T-helper 1 cell (primary cell): ENCODE data around the gene EPN1.
A peak's percentile ranks its signal among the peaks of the same experiment; 100 is the strongest.

ENCODE experiments used
- DNase-seq, 5 donors: peaks; one replicate each; pipeline ENCODE4 v3.0.0-alpha.2; 2012 to 2020

Gene EPN1

DNA sequence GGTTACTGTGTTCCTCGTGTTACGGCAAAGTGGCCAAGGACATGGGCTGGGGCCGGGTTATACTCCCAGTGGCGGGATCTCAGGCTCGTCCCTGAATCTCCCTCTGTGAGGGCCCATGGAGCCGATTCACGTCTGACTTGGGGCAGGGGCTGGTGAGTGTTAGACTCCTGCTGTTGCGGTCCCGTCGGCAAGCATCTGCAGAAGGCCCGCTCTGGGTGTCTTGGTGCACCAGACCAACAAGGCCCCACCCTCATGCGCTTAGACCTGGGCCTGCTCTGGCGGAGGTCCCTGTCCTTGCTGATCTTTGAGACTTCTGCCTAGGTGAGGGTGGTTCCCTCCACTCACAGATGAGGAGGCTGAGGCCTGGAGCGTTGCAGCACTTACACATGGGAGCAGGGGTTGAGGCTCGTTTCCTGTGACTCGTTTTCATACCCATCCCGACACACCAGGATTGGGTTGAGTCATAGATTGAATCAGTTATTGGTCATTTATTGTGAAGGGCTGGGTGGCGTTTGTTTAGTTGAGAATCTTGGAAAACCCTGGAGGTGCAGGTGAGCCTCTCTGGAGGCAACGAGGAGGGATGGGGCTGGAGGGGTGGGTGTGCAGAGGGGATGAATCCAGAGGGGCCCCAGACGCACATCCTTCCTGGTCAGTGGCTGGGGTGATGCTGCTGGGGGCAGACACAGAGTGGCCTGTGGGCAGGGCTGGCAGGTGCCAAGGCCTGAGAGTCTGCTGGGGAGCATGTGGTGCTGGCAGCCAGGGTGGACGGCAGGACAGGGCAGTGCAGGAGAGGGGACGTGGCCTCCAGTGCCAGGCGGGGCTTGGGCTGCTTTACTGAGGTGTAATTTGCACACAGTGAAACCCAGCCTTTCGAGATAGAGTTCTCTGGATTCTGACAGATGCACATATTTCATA lies 4.6 kb downstream of the EPN1 start:
- peak in 1 of 5 donors; percentile 23 for DNase-seq

DNA sequence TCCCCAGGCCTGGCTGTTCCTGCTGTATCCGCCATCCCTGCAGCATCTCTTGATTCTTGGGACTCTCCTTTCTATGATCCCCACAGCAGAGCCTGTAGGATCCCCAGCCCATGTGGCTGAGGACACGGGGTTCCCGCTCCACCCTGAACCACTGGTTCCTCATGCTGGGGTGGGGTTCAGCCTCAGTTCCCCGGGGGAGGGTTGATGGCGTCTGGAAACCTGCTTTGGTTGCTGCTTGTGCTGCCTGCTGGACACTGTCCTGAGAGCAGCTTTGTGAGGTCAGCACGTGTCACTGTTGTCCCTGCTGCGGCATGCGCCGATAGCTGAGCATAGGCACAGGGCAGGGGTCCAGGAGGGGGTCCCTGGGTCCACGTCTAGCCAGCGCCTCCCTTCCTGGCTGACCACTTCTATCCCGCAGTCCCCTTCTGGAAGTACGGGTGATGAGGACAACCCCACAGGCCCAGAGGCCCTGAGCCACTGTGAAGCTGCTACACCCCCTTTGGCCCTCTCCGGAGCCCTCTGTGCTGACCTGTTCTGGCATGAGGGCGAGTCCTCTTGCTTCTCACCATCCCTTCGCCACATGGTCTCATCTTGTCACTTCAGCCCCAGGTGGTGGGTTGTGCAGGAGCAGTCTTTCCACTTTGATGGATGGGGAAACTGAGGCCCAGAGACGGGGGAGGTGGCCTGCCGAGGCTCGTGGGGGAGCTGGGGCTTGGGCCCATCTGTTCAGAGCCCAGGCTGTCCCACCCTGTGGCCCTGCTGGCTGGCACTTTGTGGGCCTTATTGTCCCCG lies 5.5 kb downstream of the EPN1 start:
- DNase-seq, result no peak

DNA sequence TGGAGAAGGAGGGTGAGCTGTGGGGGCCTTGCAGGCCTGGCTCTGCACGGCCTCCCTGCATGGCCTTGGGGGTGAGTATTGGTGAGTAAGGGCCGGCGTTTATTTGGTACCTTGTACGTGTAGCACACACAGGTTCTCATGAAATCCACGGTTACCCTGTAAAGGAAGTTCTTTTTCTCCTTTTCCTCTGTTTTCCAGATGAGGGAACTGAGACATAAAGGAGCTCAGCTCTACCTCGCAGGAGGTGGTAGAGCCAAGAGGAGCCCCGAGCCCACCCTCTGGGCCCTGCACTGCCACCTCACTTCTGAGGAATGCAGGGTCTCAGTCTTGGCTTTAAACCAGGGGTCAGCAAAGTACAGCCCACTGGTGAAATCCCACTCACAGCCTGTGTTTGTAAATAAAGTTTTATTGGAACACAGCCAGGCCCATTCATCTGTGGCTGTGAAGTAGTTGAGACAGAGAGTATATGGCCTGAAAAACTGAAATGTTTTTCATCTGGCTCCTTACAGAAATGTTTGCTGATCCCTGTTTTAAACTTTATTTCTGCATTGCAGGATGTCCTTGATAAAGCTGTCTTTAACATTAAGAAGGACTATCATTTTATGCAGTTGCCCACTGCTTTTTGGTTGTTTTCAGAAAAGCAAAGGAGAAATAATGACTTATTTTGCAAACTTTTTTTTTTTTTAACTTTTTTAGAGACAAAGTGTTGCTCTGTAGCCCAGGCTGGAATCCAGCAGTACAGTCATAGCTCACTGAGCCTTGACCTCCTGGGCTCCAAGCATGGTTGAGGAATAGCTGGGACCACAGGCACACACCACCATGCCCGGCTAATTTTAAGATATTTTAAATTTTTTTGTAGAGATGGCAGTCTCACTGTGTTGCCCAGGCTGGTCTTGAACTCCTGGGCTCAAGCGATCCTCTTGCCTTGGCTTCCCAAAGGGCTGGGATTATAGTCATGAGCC lies 6.4 kb downstream of the EPN1 start:
- DNase-seq, result no peak

DNA sequence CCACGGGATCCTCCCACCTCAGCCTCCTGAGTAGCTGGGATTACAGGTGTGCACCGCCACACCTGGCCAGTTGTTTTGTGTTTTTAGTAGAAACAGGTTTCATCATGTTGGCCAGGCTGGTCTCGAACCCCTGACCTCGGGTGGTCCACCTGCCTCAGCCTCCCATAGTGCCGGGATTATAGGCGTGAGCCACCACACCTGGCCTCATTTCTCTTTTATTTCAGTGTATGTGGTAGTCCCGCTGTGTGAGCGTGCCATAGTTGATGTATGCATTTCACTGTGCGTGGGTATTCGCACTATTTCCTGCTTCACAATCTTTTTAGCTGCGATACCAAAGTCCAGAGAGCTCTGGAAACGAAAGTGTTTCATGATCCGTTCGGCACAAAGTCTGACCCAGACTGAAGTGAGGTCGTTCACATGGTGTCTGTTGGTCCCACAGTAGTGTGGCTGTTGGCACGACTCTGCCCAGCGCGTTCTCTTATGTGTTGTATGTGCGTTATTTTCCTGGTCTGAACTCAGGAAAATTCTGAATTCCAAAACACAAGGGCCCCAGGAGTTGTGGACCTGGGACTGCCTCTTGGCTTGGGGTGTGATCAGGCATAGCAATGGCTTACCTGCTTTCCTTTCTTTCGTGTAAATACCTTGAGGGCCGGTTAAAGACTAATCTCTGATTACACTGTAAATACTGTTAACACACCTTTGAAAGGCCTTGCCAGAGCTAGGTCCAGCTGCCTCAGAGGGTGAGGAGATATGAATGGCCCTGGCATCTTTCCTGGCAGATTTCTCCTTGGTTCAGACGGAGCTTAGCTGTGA lies 8.6 kb downstream of the EPN1 start:
- no peak for DNase-seq

DNA sequence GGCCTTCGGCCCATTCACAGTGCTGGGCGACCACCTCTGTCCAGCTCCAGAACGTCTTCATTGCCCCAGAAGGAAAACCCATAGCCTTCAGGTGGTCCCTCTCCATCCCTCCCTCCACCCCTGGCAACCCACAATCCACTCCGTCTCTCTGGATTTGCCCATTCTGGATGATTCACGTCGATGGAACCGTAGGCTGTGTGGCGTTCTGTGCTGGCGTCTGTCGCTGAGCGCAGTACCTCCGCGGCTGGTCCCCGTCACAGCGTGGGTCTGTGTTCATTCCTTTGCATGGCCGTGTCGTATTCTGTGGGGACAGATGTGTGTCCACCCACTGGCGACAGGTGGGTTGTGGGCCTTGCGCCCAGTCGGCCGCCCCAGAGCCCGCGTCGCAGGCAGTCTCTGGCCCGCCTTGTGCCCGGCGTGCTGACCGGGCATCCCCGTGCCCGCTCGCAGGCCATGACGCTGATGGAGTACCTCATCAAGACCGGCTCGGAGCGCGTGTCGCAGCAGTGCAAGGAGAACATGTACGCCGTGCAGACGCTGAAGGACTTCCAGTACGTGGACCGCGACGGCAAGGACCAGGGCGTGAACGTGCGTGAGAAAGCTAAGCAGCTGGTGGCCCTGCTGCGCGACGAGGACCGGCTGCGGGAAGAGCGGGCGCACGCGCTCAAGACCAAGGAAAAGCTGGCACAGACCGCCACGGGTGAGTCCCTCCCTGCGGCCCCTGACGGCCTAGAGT lies 10.1 kb downstream of the EPN1 start:
- DNase-seq, result no peak

DNA sequence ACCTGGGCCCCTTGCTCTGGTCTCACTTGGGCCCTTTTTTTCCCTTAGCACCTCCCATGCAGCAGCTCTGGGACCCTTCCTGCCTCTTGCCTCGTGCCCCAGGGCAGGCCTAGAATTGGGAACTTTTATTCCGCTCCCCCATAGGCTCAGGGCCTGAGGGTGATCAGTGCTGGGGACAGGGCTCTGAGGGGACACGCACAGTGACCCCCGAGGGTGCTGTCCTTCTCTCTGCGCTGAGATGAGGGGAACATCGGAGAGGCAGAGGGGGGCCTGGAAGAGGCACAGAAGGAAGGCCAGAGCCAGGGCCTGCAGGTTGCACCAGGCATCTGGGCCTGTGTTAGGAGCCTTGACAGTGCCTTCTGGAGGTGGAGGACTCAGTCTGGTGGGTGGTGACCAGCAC lies 10.8 kb downstream of the EPN1 start:
- no peak for DNase-seq

DNA sequence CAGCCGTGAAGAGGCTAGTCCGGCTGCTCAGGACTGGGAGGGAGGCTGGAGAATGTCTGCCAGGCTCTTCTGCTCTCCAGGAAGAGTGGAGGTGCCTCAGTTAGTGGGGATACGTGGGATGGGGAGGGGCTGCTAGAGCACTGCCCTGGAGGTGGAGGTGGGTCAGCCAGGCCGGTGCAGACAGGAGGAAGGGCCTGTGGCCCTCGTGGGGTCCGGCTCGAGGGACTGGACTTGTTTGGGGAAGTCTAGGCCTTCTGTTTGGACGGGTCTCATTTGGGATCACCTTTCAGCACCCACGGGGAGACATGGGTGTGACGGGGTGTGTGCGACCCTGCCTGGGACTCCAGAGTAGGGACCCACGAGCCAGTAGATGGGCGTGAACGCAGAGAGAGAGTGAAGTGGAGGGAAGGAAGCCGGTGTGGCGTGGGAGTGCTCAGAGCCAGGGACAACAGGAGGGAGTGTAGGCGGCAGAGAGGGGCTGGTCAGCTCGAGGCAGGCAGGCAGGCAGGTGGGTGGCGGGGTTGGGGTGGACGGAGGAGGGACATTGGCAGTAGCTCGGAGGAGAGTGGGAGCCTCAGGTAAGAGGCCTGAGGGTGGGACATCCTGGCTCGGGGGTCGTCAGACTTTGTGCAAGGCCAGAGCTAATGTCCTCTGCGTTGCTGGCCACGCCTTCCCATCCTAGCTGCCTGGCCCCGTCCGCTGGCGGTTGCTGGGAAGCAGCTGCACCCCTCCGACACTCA lies 11.5 kb downstream of the EPN1 start:
- DNase-seq, result no peak

DNA sequence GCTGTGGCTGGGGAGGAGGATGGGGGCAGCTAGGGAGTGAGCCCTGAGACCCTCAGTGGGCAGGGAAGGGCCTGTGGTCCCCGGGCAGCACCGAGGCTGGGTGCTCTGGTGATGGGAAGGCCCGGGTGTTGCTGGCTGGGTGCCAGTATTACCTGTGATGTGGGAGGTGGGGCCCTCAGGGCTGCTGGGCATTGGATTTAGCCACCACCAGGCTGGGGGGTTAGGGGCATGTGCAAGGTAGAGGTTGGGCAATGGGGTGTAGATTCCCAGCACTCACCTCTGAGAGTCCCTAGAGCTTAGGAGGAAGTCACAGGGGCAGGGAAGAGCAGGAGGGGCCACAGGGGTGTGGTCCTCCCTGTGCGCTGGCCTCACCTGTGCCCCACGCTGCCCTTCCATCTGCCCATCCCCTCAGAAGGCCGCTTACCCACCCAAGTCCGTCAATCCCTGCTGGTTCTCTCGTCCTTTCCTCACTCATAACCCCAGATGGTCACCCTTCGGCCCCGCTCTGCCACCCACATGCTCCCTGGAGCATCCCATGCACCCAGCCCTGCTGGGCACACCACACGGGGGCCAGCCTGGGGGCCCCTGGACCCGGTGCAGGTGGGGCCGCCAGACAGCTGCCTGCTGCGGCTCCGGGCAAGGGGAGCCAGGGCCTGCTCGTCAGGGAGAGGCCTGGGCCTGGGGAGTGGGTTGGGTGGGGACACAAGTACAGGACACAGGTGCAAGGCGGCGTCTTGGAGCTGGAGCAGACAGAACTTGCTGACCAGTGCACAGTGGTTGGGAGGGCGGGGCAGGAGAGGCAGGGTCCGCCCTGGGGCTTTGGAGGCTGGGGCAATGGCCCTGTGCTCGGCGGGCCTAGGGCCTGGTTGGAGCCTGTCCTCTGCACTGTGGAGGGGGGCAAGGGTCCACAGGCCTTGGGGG lies 12.5 kb downstream of the EPN1 start:
- no peak for DNase-seq

DNA sequence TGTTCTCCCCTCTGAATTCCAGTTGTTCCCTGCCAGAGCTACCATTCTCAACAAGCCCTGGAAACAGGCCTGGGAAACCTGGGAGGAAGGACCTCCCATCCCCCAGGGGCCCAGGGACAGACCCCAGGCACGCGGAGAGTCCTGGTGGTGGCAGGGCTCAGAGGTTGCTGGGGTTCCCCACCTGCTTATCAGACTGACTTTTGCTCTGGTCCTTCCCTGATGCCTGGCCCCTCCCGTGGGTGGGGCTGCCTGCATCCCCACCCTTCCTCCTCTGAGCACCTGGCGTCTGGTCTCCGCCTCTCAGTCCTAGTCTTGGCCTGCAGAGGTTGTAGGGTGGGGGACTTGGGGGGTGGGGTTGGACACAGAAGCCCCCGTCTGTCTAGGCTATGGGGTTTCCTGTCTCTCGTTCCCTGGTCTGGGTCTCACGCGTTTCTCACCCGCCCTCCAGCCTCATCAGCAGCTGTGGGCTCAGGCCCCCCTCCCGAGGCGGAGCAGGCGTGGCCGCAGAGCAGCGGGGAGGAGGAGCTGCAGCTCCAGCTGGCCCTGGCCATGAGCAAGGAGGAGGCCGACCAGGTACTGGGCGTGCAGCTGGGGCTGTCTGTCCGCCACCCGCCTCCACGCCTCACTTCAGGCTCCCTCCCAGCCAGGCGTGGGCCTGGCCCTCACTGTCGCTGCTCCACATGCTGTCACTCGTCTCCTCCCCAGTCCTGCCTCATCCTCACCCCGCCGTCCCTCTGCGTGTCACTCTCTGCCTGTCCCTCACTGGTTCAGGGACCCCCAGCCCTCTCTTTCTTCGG lies 13.6 kb downstream of the EPN1 start:
- DNase-seq, result no peak

DNA sequence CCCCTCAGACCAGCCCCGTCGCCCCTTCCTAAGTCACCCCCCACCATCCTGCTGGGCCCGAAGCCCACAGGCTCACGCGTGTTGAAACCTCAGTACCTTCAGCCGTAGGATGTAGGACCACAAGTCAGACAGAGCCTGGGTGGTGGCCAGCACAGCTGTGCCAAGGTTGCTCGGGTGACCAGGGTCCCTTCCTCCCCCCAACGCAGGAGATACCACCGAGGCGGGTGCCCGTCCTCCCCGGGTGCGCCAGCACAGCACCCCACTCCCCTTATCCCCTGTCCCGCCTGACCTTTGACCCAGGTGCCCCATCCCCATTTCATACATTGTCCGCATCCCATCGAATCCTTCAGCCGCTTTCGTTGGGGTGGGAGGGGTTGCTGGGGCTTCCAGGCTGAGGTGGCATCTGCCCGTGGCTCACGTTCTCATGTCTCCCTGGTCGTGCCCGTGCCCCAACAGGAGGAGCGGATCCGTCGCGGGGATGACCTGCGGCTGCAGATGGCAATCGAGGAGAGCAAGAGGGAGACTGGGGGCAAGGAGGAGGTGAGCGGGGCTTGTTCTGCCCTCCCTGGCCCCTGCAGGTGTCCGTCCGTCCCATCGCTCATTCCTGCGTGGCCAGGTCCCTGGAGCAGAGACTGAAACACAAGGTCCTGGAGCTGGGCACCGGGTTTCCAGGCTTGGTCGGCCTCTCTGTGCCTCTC lies 14.5 kb downstream of the EPN1 start:
- DNase-seq, result no peak

DNA sequence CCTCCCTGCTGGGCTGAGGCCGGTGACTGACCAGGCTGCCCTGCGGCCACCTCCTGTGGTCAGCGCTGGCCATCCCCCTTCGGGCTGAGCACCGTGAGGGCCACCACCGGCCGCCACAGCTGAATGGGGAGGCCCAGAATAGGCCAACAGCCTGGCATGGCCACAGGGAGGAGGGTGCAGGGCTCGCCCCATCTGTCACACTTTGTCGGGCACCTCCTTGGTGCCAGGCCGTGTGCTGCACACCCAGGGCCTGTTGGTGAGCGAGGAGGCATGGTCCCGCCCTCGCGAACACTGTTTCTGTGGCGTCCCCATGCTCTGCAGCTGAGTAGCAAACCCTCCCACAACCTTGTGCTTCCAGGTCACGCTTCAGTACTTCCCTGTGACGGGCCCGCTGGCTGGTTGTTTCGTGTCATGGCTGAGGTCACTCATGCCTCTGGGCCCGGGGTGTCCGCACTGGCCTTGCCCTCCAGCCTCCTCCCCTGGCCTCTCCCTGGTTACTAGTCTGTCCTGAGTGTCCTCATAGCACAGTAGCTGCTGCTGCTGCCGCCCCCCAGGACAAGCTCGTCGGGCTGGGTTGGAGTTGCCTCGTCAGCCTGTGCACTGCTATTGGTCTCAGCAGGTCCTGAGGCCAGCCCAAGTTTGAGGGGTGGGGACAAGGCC lies 15.2 kb downstream of the EPN1 start:
- DNase-seq, result no peak

DNA sequence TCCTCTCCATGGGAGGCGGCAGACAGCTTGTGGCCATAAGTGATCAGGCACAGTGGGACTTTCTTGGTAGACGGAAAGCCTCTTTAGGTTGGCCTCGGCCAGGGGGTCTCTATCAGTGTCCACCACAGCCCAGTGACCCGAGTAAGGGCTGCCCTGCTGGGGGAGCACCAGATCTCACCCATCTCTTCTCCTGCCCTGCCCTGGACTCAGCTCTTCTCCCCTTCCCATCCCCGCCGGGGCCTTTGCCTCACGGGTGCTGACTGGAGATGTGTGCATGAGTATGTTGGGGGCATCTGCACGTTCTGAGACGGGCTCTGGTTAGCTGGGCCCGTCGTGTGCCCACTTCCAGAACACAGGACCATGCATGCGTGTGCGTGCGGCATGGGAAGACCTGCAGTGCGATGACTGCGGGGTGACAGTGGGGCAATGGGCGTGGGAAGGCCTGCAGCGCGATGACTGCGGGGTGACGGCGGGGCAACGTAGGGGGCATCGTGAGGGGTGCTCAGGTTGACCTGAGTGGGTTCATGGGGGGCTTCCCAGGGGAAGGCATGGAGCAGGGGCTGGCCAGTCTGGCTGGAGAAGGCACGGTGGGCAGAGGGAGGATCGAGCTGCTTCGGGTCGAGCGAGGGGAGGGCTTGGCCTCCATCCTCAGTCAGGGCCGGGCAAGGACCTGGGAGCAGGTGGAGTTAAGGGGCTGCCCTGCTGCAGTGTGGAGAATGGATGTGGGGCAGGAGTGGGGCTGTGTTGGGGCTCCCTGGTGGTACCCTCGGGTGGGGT lies 15.9 kb downstream of the EPN1 start:
- DNase-seq, result no peak

DNA sequence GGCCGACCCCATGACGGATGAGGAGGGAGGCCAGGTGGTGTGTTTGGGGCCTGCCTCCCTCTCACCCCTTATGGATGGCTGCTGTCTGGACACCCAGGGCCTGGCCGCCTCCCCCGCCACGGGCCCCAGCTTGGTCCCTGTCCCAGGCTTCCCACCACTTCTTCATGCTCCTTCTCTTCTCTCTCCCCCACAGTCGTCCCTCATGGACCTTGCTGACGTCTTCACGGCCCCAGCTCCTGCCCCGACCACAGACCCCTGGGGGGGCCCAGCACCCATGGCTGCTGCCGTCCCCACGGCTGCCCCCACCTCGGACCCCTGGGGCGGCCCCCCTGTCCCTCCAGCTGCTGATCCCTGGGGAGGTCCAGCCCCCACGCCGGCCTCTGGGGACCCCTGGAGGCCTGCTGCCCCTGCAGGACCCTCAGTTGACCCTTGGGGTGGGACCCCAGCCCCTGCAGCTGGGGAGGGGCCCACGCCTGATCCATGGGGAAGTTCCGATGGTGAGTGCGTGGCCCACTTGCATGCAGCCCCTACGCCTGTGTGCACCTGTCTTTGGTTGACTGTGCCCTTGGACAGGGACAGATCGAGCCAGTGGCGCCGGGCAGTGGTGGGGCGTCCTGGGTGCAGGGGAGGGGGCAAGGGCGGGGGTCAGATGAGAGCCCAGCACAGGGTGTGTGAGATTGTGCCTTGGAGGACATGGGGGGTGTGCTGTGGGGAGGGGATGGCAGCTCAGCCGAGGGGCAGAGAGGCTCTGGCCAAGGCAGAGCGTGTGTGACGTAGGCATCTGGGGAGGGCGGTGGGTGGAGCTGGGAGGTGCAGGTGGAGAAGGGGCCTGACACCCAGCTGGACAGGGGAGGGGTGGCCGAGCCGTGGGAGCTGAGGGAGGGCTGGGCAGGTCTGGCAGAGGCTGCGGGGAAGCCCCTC lies 16.8 kb downstream of the EPN1 start:
- no peak for DNase-seq

DNA sequence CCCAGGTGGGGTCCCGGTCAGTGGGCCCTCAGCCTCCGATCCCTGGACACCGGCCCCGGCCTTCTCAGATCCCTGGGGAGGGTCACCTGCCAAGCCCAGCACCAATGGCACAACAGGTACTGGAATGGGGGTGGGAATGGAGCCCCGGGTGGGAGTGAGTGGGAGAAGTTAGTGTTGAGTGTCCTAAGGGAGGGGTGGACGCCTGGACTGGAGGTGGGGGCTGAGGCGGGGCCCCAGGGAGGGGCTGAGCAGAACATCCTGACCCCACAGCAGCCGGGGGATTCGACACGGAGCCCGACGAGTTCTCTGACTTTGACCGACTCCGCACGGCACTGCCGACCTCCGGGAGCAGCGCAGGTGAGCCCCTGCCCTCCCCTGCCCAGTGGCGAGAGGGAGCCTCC lies 17.7 kb downstream of the EPN1 start:
- DNase-seq, result no peak

DNA sequence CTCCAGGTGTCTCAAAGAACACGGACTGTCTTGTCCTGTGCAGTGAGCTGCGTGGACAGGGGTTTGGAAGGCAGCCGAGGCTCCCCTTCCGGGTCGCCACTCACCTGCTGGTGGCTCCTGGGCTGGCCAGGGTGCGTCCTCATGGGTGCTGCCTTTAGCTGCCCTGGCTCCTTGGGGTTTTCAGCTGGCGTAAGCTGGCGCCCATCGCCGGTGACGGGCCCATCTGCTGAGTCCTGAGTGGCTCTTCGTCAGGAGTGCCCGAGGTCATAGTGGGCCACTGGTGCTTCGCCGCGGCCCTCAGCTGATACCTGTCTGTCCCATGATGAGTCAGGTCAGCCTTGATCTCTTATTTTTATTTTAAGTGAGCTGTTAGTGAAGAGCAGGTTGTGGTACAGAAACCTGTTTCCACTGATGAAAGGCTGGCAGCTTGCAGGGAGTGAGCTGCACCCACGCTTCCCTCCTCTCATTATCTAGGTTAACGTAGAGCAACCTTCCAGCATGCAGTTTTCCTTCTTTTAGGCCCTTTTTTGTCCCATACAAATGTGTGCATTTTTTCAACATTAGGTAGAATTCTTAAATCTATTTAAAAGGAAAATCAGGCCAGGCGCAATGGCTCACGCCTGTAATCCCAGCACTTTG lies 18.4 kb downstream of the EPN1 start:
- no peak for DNase-seq
